ENCODE results near the gene PTPN4.

DNA sequence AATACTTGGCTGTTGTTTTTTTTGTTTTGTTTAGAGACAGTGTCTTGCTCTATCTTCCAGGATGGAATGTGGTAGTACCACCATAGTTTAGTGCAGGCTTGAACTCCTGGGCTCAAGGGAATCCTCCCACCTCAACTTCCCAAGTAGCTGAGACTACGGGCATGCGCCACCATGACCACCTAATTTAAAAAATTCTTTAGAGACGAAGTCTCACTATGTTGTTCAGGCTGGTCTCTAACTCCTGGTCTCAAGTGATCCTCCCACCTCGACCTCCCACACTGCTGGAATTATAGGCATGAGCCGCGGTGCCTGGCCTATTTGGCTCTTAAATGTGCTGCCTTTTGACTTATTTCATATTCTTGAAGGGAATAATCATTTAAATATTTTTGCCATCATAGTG is 60.1 kb downstream of the PTPN4 start:
- TF ChIP-seq CTCF (IDR thresholded peaks at IDR 0.05): no peak
- no peak for TF ChIP-seq POLR2A (IDR thresholded peaks at IDR 0.05)
- no peak for TF ChIP-seq EP300 (IDR thresholded peaks at IDR 0.05)

Data from tibial nerve (tissue), 4 donors.